Endothelial cell of umbilical vein (primary cell): ENCODE measurements around the gene RTN4RL1.

Experiments used
- EZH2 ChIP-seq: IDR thresholded peaks from 2 replicates; pipeline ENCODE4 v1.6.1; 2012; ENCODE audit warnings: borderline replicate concordance, low read depth, mild to moderate bottlenecking, moderate library complexity, low read length, inconsistent platforms; ENCODE audit not compliant: severe bottlenecking
- GATA2 ChIP-seq: IDR thresholded peaks from 2 replicates; pipeline ENCODE4 v1.7.0; 2011; ENCODE audit warnings: low read depth, mild to moderate bottlenecking, moderate library complexity, mixed read lengths, low read length; ENCODE audit not compliant: insufficient read length, insufficient read depth
- JUN ChIP-seq: IDR thresholded peaks from 2 replicates; pipeline ENCODE4 v1.6.1; 2011; ENCODE audit warnings: borderline replicate concordance, low read depth; ENCODE audit not compliant: insufficient read length, insufficient read depth
- MYC ChIP-seq: IDR thresholded peaks from one replicate; pipeline ENCODE4 v1.6.1; 2011; ENCODE audit warnings: mild to moderate bottlenecking, low read depth, low read length
- POLR2A ChIP-seq: IDR thresholded peaks from 2 replicates; pipeline ENCODE4 v1.6.1; 2012; ENCODE audit warnings: low read depth, mild to moderate bottlenecking, control low read depth, low read length
- TF ChIP-seq, protein P1 (sequence below), 2 donors: IDR thresholded peaks; 1 replicate in 1 of 2; 2 replicates in 1 of 2; pipeline ENCODE4 v1.5.1; 2011; ENCODE audit warnings: low read length in 2 of 2, mild to moderate bottlenecking in 2 of 2, moderate library complexity in 2 of 2, control low read depth in 1 of 2, inconsistent platforms in 1 of 2, low read depth in 1 of 2; ENCODE audit not compliant: insufficient read depth in 1 of 2; ENCODE audit errors: extremely low read depth in 1 of 2

DNA sequence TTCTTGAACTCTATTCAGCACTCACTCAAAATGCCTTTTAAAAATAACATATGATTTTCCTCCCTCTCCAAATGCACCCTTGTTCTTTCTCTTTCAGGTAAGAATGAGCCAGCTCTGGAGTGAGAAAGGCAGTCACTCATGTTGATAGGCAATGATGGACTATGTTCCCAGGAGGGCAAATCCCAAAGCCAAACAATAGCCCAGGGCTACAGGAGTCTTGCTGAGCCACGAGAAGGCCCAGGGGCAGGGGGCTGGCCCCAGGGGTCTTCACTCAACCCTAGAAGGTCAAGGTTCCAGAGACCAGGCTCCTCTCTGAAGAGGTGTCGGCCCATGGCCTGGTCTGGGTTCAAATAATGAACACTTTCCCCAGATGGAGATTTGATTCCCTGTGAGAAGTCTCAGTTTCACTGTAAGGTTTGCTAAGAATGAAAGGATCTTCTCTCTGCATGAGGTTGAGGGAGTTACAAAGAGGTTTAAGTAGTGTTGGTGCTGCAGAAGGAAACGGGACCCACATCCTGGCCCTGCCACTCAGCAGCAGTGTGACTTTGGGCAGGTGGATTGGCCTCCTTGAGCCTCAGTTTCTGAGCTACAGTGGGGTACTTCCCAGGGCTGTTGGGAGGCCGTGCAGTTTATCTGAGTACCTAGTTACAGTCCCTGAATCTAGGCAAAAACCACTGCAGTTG, 49.0 kb downstream of the RTN4RL1 start:
- no peak for TF ChIP-seq EZH2
- no peak for TF ChIP-seq POLR2A
- TF ChIP-seq, protein P1, sequence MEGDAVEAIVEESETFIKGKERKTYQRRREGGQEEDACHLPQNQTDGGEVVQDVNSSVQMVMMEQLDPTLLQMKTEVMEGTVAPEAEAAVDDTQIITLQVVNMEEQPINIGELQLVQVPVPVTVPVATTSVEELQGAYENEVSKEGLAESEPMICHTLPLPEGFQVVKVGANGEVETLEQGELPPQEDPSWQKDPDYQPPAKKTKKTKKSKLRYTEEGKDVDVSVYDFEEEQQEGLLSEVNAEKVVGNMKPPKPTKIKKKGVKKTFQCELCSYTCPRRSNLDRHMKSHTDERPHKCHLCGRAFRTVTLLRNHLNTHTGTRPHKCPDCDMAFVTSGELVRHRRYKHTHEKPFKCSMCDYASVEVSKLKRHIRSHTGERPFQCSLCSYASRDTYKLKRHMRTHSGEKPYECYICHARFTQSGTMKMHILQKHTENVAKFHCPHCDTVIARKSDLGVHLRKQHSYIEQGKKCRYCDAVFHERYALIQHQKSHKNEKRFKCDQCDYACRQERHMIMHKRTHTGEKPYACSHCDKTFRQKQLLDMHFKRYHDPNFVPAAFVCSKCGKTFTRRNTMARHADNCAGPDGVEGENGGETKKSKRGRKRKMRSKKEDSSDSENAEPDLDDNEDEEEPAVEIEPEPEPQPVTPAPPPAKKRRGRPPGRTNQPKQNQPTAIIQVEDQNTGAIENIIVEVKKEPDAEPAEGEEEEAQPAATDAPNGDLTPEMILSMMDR (IDR thresholded peaks at IDR 0.05; ENCODE audit: extremely low read depth in 1 of 2, insufficient read depth in 1 of 2, low read depth in 1 of 2, low read length in 2 of 2): no peak
- no peak for TF ChIP-seq GATA2
- no peak for TF ChIP-seq MYC
- no peak for TF ChIP-seq JUN
